PC-9 (cell line): Measurements from ENCODE around the gene NLRP14. TPM values are rescaled to one million over a fixed set of nuclear protein-coding genes. Genes with fewer than 3 reads are reported as not detected.

ENCODE experiments used
- BruUV-seq: library from RNA; stranded (reverse); fragments of 400-500 nt; replicated peaks from 2 replicates; lab custom pipeline; 2021; lab: Mats Ljungman, UMichigan
- CTCF ChIA-PET: fragments of 300-600 bp; sonication (Branson Sonifier 250); formaldehyde crosslinking; loops from one replicate; lab custom pipeline; 2022; ENCODE audit warnings: antibody characterized with exemption; lab: Charles Lee
- POLR2A ChIA-PET: fragments of 300-600 bp; sonication (Branson Sonifier 250); formaldehyde crosslinking; loops from one replicate; lab custom pipeline; 2022; ENCODE audit warnings: antibody characterized with exemption; ENCODE audit not compliant: unreplicated experiment; lab: Charles Lee
- DNase-seq, 2 experiments: peaks; one replicate each; pipeline versions ENCODE4 v3.0.0 to v3.0.0-alpha.2; 2015 to 2022; ENCODE audit warnings: mixed read lengths in 1 of 2
- H2AFZ ChIP-seq: fragments of 200-600 bp; sonication (generic); 2 replicates; pipeline ENCODE4 v1.8.1; 2017; ENCODE audit warnings: antibody characterized with exemption
- H3F3A ChIP-seq: fragments of 200-600 bp; sonication (generic); 2 replicates; pipeline ENCODE4 v1.8.1; 2017; ENCODE audit warnings: antibody characterized with exemption, mild to moderate bottlenecking, low read depth; ENCODE audit not compliant: insufficient read depth
- H3K27ac ChIP-seq: fragments of 200-600 bp; sonication (generic); 2 replicates; pipeline ENCODE4 v1.6.1; 2016; ENCODE audit warnings: mixed run types
- H3K27me3 ChIP-seq: fragments of 200-600 bp; sonication (generic); 2 replicates; pipeline ENCODE4 v1.6.1; 2016; ENCODE audit warnings: low read depth, mixed run types; ENCODE audit not compliant: insufficient read depth
- H3K36me3 ChIP-seq: fragments of 200-600 bp; sonication (generic); 2 replicates; pipeline ENCODE4 v1.6.1; 2016; ENCODE audit warnings: low read depth, mixed run types
- H3K4me1 ChIP-seq: fragments of 200-600 bp; sonication (generic); replicated peaks from 2 replicates; pipeline ENCODE4 v1.6.1; 2016; ENCODE audit warnings: mixed run types; ENCODE audit not compliant: insufficient read depth
- H3K4me2 ChIP-seq: fragments of 200-600 bp; sonication (generic); 2 replicates; pipeline ENCODE4 v1.6.1; 2017; ENCODE audit warnings: mixed run types
- H3K4me3 ChIP-seq: fragments of 200-600 bp; sonication (generic); 2 replicates; pipeline ENCODE4 v1.6.1; 2016; ENCODE audit warnings: mixed run types
- H3K79me2 ChIP-seq: fragments of 200-600 bp; sonication (generic); 2 replicates; pipeline ENCODE4 v1.6.1; 2017; ENCODE audit warnings: low read depth, mixed run types
- H3K9me2 ChIP-seq: fragments of 200-600 bp; sonication (generic); 2 replicates; pipeline ENCODE4 v1.8.1; 2017; ENCODE audit warnings: mild to moderate bottlenecking; ENCODE audit not compliant: insufficient read depth
- H3K9me3 ChIP-seq: fragments of 200-600 bp; sonication (generic); 2 replicates; pipeline ENCODE4 v1.8.1; 2016; ENCODE audit warnings: low read depth; ENCODE audit not compliant: insufficient read depth
- H4K20me1 ChIP-seq: fragments of 200-600 bp; sonication (generic); 2 replicates; pipeline ENCODE4 v1.8.1; 2017; ENCODE audit not compliant: insufficient read depth
- EZH2 ChIP-seq: fragments of 200-600 bp; sonication (generic); IDR thresholded peaks from 2 replicates; pipeline ENCODE4 v1.8.0; 2017; ENCODE audit warnings: antibody characterized with exemption, low read depth
- intact Hi-C: fragments of 100-400 bp; cut with micrococcal nuclease; formaldehyde crosslinking; loops from one replicate; pipeline ENCODE4 v1.10.0; 2022; ENCODE audit not compliant: unreplicated experiment
- total RNA-seq: library from RNA; stranded (reverse); gene quantifications from 2 replicates; pipeline ENCODE4 v1.2.3, GENCODE V29; 2021
- TF ChIP-seq, protein P1 (sequence below): fragments of 200-600 bp; sonication (generic); conservative IDR thresholded peaks from 2 replicates; pipeline ENCODE4 v1.6.1; 2017; ENCODE audit warnings: mixed run types, antibody characterized with exemption, mild to moderate bottlenecking, moderate library complexity

The NLRP14 gene
- total RNA-seq, 1 experiment from 2014 or later = not detected

DNA sequence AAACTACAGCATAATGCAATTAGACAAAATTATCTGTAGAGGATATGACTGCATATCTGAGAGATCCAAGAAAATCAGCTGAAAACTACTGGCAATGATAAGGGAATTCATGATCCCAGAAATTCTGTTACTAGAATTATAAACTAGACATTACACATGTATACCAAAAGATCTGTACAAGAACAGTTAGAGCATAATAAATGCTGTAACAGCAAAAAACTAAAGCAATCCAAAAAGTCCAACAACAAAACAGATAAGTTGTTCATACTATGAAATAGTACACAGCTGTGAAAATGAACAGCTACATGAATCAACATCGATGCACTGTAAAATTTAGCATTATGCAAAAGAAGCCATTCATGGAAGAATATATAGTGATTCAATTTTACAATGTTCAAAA lies 6.2 kb upstream of the NLRP14 start:
- Histone ChIP-seq H3K79me2 (no peaks in the 10 kb centered on the region), H2AFZ (no peak overlapping the region), H3K4me1 (no peaks in the 10 kb centered on the region), H3F3A (no peaks in the 10 kb centered on the region), H3K27ac (no peak overlapping the region), H3K9me2 (no peaks in the 10 kb centered on the region), H3K4me3 (no peak overlapping the region), H3K27me3 (no peaks in the 10 kb centered on the region), H3K4me2 (no peak overlapping the region), H4K20me1 (no peaks in the 10 kb centered on the region), H3K36me3 (no peaks in the 10 kb centered on the region), H3K9me3 (no peaks in the 10 kb centered on the region)
- no peak for DNase-seq
- ChIA-PET CTCF (no interaction called here), POLR2A (no interaction called here)
- TF ChIP-seq EZH2 = no peak
- TF ChIP-seq, protein P1, sequence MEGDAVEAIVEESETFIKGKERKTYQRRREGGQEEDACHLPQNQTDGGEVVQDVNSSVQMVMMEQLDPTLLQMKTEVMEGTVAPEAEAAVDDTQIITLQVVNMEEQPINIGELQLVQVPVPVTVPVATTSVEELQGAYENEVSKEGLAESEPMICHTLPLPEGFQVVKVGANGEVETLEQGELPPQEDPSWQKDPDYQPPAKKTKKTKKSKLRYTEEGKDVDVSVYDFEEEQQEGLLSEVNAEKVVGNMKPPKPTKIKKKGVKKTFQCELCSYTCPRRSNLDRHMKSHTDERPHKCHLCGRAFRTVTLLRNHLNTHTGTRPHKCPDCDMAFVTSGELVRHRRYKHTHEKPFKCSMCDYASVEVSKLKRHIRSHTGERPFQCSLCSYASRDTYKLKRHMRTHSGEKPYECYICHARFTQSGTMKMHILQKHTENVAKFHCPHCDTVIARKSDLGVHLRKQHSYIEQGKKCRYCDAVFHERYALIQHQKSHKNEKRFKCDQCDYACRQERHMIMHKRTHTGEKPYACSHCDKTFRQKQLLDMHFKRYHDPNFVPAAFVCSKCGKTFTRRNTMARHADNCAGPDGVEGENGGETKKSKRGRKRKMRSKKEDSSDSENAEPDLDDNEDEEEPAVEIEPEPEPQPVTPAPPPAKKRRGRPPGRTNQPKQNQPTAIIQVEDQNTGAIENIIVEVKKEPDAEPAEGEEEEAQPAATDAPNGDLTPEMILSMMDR = no peak
- intact Hi-C loops = no loop called here
- no TSS peak for BruUV-seq

GRCh38 chr11:7016011-7016410 lies 4.3 kb upstream of the NLRP14 start:
- ChIA-PET CTCF (interaction anchor here (0.6 kb wide), 1 partner anchor 339 kb away, joined by 3 read pairs; no protein-coding TSS in a partner anchor), POLR2A (no interaction called here)
- H3K27me3 ChIP-seq = no peaks in the 10 kb centered on the region
- no peaks in the 10 kb centered on the region for H3K4me1 ChIP-seq
- TF ChIP-seq, protein P1 = no peak
- TF ChIP-seq EZH2 = no peak
- H3K36me3 ChIP-seq = no peaks in the 10 kb centered on the region
- BruUV-seq = no TSS peak
- no peak overlapping the region for H2AFZ ChIP-seq
- no peak overlapping the region for H3K4me3 ChIP-seq
- intact Hi-C loops = no loop called here
- no peak overlapping the region for H3K27ac ChIP-seq
- no peaks in the 10 kb centered on the region for H3K9me3 ChIP-seq
- H3K79me2 ChIP-seq = no peaks in the 10 kb centered on the region
- no peaks in the 10 kb centered on the region for H3K9me2 ChIP-seq
- H4K20me1 ChIP-seq = no peaks in the 10 kb centered on the region
- H3K4me2 ChIP-seq = no peak overlapping the region
- no peak for DNase-seq
- no peaks in the 10 kb centered on the region for H3F3A ChIP-seq

GRCh38 chr11:7019500-7020182 lies 638 bp upstream of the NLRP14 start:
- TSS peak; percentile 36 for BruUV-seq
- Histone ChIP-seq H3K36me3 (no peaks in the 10 kb centered on the region), H4K20me1 (no peaks in the 10 kb centered on the region), H3K4me2 (peak overlapping the region; percentile 28; the same call in 1 of the 2 replicates), H2AFZ (no peak overlapping the region), H3K4me1 (no peaks in the 10 kb centered on the region), H3K9me2 (no peaks in the 10 kb centered on the region), H3K9me3 (no peaks in the 10 kb centered on the region), H3K4me3 (no peak overlapping the region), H3K27ac (no peak overlapping the region), H3K27me3 (no peaks in the 10 kb centered on the region), H3F3A (no peaks in the 10 kb centered on the region), H3K79me2 (no peaks in the 10 kb centered on the region)
- POLR2A ChIA-PET = no interaction called here
- no peak for DNase-seq
- intact Hi-C loops = no loop called here
- CTCF ChIA-PET = no interaction called here
- no peak for TF ChIP-seq EZH2
- TF ChIP-seq, protein P1 = no peak
